C4-2B (cell line): Measurements from ENCODE around the gene GTF2A1.

ENCODE experiments used
- H3K27ac ChIP-seq: fragments of 450-650 bp; 2 replicates; pipeline ENCODE4 v1.5.1; 2017
- ZFX ChIP-seq: fragments of 450-650 bp; IDR thresholded peaks from 2 replicates; pipeline ENCODE4 v1.6.1; 2017
- TF ChIP-seq, protein P1 (sequence below): fragments of 450-650 bp; conservative IDR thresholded peaks from 2 replicates; pipeline ENCODE4 v1.5.1; 2017; ENCODE audit warnings: mild to moderate bottlenecking

The GTF2A1 gene

GRCh38 chr14:81220830-81221578 lies at the start of gene GTF2A1:
TSS of gene GTF2A1 (minus strand) at chr14:81220959. CDS start at chr14:81220518, 441 bp downstream.
- TF ChIP-seq, protein P1, sequence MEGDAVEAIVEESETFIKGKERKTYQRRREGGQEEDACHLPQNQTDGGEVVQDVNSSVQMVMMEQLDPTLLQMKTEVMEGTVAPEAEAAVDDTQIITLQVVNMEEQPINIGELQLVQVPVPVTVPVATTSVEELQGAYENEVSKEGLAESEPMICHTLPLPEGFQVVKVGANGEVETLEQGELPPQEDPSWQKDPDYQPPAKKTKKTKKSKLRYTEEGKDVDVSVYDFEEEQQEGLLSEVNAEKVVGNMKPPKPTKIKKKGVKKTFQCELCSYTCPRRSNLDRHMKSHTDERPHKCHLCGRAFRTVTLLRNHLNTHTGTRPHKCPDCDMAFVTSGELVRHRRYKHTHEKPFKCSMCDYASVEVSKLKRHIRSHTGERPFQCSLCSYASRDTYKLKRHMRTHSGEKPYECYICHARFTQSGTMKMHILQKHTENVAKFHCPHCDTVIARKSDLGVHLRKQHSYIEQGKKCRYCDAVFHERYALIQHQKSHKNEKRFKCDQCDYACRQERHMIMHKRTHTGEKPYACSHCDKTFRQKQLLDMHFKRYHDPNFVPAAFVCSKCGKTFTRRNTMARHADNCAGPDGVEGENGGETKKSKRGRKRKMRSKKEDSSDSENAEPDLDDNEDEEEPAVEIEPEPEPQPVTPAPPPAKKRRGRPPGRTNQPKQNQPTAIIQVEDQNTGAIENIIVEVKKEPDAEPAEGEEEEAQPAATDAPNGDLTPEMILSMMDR: no peak
- TF ChIP-seq ZFX: no peak
- peak within 1 kb of the TSS; percentile 90 for H3K27ac ChIP-seq

GRCh38 chr14:81269979-81270375 lies 49.2 kb upstream of the GTF2A1 start:
- H3K27ac ChIP-seq: no peak overlapping the region
- no peak for TF ChIP-seq ZFX
- TF ChIP-seq, protein P1: no peak

GRCh38 chr14:81269100-81269978 lies 48.6 kb upstream of the GTF2A1 start:
- no peak for TF ChIP-seq ZFX
- TF ChIP-seq, protein P1: peak; percentile 90
- H3K27ac ChIP-seq: no peak overlapping the region

DNA sequence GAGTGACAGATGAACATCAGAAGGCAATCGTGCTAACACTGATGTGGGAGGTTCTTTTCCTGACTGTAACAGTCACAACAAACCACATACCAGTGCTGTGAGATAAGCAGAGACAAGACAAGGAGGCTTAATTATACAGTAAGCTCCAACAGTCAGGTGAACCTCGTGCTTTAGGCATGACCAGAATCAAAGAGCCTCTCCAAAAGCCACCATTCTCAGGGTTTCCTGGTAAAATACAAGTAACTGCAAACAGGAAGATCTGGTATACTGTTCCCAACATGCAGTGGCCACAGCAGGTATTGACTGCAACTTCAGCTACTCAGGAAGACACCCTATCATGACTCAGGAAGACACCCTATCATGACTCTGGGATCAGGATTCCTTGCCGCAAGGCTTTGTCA lies 47.3 kb upstream of the GTF2A1 start:
- TF ChIP-seq, protein P1: no peak
- no peak for TF ChIP-seq ZFX
- no peak overlapping the region for H3K27ac ChIP-seq

GRCh38 chr14:81265636-81266169 lies 44.9 kb upstream of the GTF2A1 start:
- H3K27ac ChIP-seq: no peak overlapping the region
- TF ChIP-seq, protein P1: no peak
- TF ChIP-seq ZFX: no peak

- TF ChIP-seq, protein P1: no peak
- TF ChIP-seq ZFX: no peak
These were observed 43.9 kb upstream of the GTF2A1 start for GRCh38 chr14:81264671-81265070.

More at GRCh38 chr14:81264671-81265070, 43.9 kb upstream of the GTF2A1 start:
- no peak overlapping the region for H3K27ac ChIP-seq
